ENCODE results near the gene PRAMEF1.
A peak's percentile ranks its signal among the peaks of the same experiment; 100 is the strongest.
"Not testable (repeated sequence)": the region's sequence is repeated elsewhere in the genome, so short reads cannot be mapped to it uniquely, and the experiment has no call there.

PRAMEF1 gene

GRCh38 chr1:12776801-12777557 lies 14.2 kb upstream of the PRAMEF1 start:
- no peak for DNase-seq

DNA sequence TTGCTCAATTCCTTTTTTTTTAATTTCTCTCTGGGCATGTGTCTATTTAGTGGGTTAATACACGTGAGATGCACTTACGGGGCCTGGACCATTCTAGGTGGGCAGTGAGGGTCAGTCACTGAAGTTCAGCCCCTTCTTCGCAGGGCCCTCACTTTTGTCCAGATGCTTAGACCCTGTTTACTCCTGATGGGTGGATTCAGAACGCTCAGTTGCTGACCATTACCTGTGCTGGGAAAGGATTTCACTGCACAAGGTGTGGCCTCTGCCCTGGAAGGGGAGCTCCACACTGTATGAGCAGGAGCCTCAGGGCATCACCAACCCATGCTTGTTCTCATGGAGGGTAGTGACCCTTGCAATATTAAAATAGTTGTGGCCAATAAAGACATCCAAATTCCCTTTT lies 13.1 kb upstream of the PRAMEF1 start:
- DNase-seq: no peak

GRCh38 chr1:12778907-12779306 lies 12.3 kb upstream of the PRAMEF1 start:
- no peak for DNase-seq

DNA sequence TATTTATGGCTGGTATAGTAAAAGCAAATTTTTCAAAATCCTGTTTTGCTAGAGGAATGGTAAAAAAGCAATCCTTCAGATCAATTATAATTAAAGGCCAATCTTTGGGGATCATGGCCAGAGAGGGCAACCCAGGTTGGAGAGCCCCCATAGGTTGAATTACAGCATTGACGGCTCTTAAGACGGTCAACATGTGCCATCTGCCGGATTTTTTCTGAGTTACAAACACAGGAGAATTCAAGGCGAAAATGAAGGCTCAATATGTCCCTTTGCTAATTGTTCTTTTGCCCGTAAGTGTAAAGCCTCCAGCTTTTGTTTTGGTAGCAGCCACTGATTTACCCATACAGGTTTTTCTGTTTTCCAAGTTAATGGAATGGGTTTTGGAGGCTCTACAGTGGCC lies 9.7 kb upstream of the PRAMEF1 start:
- not testable (repeated sequence) for DNase-seq

DNA sequence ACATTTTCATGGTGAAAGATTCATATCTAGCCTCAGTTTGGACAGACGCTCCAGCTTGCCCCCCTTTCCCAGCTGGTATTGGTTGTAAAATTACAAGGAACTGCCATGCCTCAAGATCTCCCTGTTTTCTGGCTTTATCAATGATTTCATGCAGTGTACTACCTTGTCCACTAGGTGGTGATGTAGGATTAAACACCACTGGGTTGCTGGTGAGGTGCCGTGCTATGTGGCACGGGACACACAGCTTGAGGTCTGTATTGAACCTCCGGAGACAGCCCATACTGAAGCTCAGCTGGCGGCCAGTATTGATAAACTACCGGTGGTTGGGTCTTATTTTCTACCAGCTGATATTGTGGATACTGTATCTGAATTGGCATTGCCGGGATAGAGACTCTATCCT lies 7.4 kb upstream of the PRAMEF1 start:
- DNase-seq: not testable (repeated sequence)

DNA sequence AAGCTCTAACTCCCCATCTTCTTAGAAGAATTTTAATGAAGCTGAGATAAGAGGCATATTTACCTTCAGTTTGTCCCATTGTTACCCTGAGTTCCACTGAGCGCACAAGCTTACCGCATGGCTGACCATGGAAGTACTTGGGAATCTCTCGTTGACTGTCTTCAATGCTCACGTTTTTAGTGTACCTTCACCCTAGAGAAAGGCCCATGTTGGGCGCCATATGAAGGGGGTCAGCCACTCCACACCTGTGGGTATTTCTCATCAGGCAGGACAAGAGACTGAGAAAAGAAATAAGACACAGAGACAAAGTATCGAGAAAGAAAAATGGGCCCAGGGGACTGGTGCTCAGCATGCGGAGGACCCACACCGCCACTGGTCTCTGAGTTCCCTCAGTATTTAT lies 6.5 kb upstream of the PRAMEF1 start:
- not testable (repeated sequence) for DNase-seq

GRCh38 chr1:12798911-12799310 lies 7.7 kb downstream of the PRAMEF1 start:
- DNase-seq: no peak

DNA sequence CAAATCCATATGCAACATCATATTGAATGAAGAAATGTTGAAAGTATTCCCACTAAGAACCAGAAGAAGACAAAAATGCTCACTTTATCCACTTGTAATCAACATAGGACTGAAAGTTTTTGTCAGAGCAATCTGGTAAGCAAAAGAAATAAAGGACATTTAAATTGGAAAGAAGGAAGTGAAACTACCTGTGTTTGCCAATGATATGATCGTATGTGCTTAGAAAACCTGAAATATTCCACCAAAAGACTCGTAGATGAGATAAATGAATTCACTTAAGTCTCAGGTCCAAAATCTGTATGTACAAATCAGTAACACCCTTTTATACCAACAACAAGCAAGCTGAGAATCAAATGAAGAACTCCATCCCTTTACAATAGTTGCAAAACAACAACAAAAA lies 8.5 kb downstream of the PRAMEF1 start:
- no peak for DNase-seq

GRCh38 chr1:12809933-12810332 lies 18.7 kb downstream of the PRAMEF1 start:
- no peak for DNase-seq

GRCh38 chr1:12810691-12811408 lies 19.7 kb downstream of the PRAMEF1 start:
- DNase-seq: peak; percentile 58

- no peak for DNase-seq
These were observed 20.2 kb downstream of the PRAMEF1 start for GRCh38 chr1:12811409-12811784.

GRCh38 chr1:12819061-12819460 lies 27.9 kb downstream of the PRAMEF1 start:
- not testable (repeated sequence) for DNase-seq

DNA sequence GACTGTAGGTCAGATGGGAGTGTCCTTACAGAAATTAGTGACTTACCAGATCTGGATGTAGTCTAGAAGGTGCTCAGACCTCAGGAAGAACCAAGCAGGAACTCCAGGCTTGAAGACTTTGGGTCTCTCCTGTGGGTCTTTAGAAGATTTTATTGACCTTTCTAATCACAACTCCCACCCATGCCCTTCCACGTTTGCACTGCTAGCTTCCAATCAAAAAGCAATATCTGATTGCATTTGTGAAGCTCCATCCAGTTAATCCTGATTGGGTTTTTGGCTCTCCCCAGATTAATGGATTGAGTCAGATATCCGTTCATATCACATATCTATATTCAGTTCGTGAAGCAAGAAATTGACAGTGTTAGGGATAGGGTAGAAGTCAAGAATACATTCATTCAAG lies 40.1 kb downstream of the PRAMEF1 start, which contains the start of gene PRAMEF11:
PRAMEF11 (minus strand) TSS at position 101 of the 400 bp plus-strand sequence. CDS start 2,621 bp downstream, outside the sequence.
- DNase-seq: not testable (repeated sequence)

DNA sequence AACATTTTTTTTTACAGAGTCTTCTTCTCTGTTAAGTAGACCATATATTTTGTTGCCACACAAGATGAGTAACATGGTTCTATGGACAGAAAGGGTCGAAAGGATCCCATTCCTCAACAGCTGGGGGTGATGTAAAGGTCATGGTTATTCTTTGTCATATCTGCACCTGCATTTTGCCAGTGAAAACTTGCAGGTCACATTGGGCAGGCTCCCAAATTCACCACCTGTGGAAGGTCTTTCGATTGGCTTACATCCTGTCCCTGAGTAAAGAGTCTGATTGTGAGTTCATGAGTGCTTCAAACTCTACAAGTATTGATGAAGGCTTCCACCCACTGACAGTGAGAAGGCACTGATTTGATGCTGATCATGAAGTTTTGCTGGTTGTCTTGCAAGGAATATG lies 42.1 kb downstream of the PRAMEF1 start:
- not testable (repeated sequence) for DNase-seq
